ENCODE data around the gene LNX1. TPM values are rescaled to one million over a fixed set of nuclear protein-coding genes. Genes with fewer than 3 reads are reported as not detected.

The LNX1 gene
- polyA plus RNA-seq, 1 donor (not counting 4 experiments of a cell fraction or from before 2014, with no cell fraction given), result 0.22 TPM

GRCh38 chr4:53608242-53608641 lies 17.0 kb upstream of the LNX1 start:
- no peaks in the 10 kb centered on the region for H3K9me3 ChIP-seq (ENCODE audit: control insufficient read depth, low read depth, low read length)
- no peaks in the 10 kb centered on the region for H3K27me3 ChIP-seq (ENCODE audit: control insufficient read depth, extremely low read depth, insufficient read depth, low read length)
- DNase-seq (ENCODE audit: low read depth, low spot score) (no peak), FAIRE-seq (no peak)
- H3K4me1 ChIP-seq (ENCODE audit: control insufficient read depth, extremely low read depth, insufficient read depth, low read length), result no peaks in the 10 kb centered on the region
- dilution Hi-C loops (cut with MboI; ENCODE audit: extremely low pct_ligation_motif_present, low sequenced_read_pairs), result no loop called here
- no peaks in the 10 kb centered on the region for H3K79me2 ChIP-seq (ENCODE audit: control insufficient read depth, insufficient read depth, low read length)
- no peak overlapping the region for H3K4me2 ChIP-seq (ENCODE audit: control insufficient read depth, extremely low read depth, insufficient read depth, low read depth, low read length)
- no peak overlapping the region for H2AFZ ChIP-seq (ENCODE audit: control insufficient read depth, low read length)
- no peak overlapping the region for H3K27ac ChIP-seq (ENCODE audit: control insufficient read depth, insufficient read depth, low read length)
- TF ChIP-seq, protein P1, sequence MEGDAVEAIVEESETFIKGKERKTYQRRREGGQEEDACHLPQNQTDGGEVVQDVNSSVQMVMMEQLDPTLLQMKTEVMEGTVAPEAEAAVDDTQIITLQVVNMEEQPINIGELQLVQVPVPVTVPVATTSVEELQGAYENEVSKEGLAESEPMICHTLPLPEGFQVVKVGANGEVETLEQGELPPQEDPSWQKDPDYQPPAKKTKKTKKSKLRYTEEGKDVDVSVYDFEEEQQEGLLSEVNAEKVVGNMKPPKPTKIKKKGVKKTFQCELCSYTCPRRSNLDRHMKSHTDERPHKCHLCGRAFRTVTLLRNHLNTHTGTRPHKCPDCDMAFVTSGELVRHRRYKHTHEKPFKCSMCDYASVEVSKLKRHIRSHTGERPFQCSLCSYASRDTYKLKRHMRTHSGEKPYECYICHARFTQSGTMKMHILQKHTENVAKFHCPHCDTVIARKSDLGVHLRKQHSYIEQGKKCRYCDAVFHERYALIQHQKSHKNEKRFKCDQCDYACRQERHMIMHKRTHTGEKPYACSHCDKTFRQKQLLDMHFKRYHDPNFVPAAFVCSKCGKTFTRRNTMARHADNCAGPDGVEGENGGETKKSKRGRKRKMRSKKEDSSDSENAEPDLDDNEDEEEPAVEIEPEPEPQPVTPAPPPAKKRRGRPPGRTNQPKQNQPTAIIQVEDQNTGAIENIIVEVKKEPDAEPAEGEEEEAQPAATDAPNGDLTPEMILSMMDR (optimal IDR thresholded peaks at IDR 0.05 in 1 of 3, IDR thresholded peaks at IDR 0.05 in 1 of 3, conservative IDR thresholded peaks at IDR 0.05 in 1 of 3; ENCODE audit: extremely low read depth in 1 of 3, insufficient read depth in 2 of 3, low read length in 3 of 3), result no peak
- no peak for TF ChIP-seq EZH2 (IDR thresholded peaks at IDR 0.05; ENCODE audit: low read length)
- H4K20me1 ChIP-seq (ENCODE audit: control insufficient read depth, extremely low read depth, insufficient read depth, low read length), result no peaks in the 10 kb centered on the region
- H3K36me3 ChIP-seq (ENCODE audit: control insufficient read depth in 2 of 2, extremely low read depth in 1 of 2, insufficient read depth in 2 of 2, low read length in 2 of 2), result no peaks in the 10 kb centered on the region
- no peak overlapping the region for H3K4me3 ChIP-seq (ENCODE audit: control insufficient read depth in 2 of 3, extremely low read depth in 1 of 3, insufficient read depth in 2 of 3, low read depth in 1 of 3, low read length in 3 of 3)
- H3K9me1 ChIP-seq (ENCODE audit: control insufficient read depth, extremely low read depth, insufficient read depth, low read length), result no peaks in the 10 kb centered on the region
- no peak overlapping the region for H3K9ac ChIP-seq (ENCODE audit: control insufficient read depth, extremely low read depth, insufficient read depth, low read length)

DNA sequence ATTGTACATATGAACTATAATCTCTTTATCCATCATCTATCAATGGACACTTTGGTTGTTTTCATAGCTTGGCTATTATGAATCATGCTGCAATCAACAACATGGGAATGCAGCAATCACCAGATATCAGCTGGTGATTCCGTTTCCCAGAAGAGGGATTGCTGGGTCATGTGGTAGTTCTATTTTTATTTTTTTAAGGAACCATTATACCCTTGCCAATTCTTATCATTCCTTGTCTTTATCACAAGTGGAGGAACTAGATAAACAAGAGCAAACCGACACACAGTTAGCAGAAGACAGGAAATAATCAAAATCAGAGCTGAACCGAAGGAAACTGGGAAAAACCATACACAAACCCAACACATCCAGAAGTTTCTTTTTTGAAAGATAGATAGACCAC lies 14.5 kb upstream of the LNX1 start:
- Histone ChIP-seq H3K4me1 (ENCODE audit: control insufficient read depth, extremely low read depth, insufficient read depth, low read length) (no peaks in the 10 kb centered on the region), H2AFZ (ENCODE audit: control insufficient read depth, low read length) (no peak overlapping the region), H3K79me2 (ENCODE audit: control insufficient read depth, insufficient read depth, low read length) (no peaks in the 10 kb centered on the region), H3K9me3 (ENCODE audit: control insufficient read depth, low read depth, low read length) (no peaks in the 10 kb centered on the region), H3K9ac (ENCODE audit: control insufficient read depth, extremely low read depth, insufficient read depth, low read length) (no peak overlapping the region), H3K27ac (ENCODE audit: control insufficient read depth, insufficient read depth, low read length) (no peak overlapping the region), H4K20me1 (ENCODE audit: control insufficient read depth, extremely low read depth, insufficient read depth, low read length) (no peaks in the 10 kb centered on the region), H3K9me1 (ENCODE audit: control insufficient read depth, extremely low read depth, insufficient read depth, low read length) (no peaks in the 10 kb centered on the region), H3K36me3 (ENCODE audit: control insufficient read depth in 2 of 2, extremely low read depth in 1 of 2, insufficient read depth in 2 of 2, low read length in 2 of 2) (no peaks in the 10 kb centered on the region), H3K4me3 (ENCODE audit: control insufficient read depth in 2 of 3, extremely low read depth in 1 of 3, insufficient read depth in 2 of 3, low read depth in 1 of 3, low read length in 3 of 3) (no peak overlapping the region), H3K4me2 (ENCODE audit: control insufficient read depth, extremely low read depth, insufficient read depth, low read depth, low read length) (no peak overlapping the region), H3K27me3 (ENCODE audit: control insufficient read depth, extremely low read depth, insufficient read depth, low read length) (no peaks in the 10 kb centered on the region)
- dilution Hi-C loops (cut with MboI; ENCODE audit: extremely low pct_ligation_motif_present, low sequenced_read_pairs), result no loop called here
- no peak for TF ChIP-seq EZH2 (IDR thresholded peaks at IDR 0.05; ENCODE audit: low read length)
- TF ChIP-seq, protein P1 (optimal IDR thresholded peaks at IDR 0.05 in 1 of 3, IDR thresholded peaks at IDR 0.05 in 1 of 3, conservative IDR thresholded peaks at IDR 0.05 in 1 of 3; ENCODE audit: extremely low read depth in 1 of 3, insufficient read depth in 2 of 3, low read length in 3 of 3), result no peak
- DNase-seq (ENCODE audit: low read depth, low spot score) (no peak), FAIRE-seq (no peak)
